Stimulated activated CD4-positive, alpha-beta T cell treated with anti-CD3 and anti-CD28 coated beads, TNF-alpha, amount 100 ng/mL, for 4 hours (primary cell): ENCODE measurements around the gene NOP14.

Experiments
- DNase-seq, 3 experiments: peaks; one replicate each; pipeline ENCODE4 v3.0.0-alpha.2; 2020; ENCODE audit warnings: low read depth in 3 of 3

The NOP14 gene

DNA sequence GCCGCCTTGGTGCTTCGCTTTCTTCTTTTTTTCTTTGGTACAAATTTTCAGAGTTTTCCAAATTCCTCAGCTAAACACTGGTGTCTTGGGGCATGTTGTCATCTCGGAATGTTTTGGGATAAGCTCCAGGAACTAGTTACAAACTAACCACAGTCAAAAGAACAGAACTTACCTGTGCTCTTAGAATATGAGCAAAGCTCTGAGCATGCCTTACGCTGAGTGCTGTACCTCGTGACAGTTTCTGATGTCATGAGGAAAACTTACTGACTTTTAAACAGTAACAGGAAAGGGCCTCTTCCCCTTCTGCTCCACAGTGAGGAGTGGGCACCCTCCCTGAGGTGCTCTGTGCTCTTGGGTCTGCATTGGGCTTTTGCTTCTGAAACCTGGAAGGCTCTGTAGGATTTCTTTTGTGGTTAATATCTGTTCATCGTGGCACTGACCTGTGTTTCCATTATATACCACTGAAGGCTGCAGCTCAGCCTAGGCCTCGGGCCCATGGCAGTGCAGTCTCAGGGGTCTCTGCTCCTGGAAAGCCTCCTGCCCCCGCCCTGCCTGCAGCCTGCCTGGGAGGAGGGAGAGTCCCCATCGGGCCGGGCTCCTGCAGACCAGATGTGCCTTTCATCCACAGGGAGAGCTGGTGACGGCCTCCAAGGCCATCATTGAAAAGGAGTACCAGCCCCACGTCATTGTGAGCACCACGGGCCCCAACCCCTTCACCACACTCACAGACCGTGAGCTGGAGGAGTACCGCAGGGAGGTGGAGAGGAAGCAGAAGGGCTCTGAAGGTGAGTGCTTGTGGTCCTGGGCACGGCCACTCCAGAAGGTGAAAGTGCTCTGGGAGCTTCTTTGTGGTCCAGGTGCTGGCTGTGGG is 48.7 kb downstream of the NOP14 start:
- no peak for DNase-seq

DNA sequence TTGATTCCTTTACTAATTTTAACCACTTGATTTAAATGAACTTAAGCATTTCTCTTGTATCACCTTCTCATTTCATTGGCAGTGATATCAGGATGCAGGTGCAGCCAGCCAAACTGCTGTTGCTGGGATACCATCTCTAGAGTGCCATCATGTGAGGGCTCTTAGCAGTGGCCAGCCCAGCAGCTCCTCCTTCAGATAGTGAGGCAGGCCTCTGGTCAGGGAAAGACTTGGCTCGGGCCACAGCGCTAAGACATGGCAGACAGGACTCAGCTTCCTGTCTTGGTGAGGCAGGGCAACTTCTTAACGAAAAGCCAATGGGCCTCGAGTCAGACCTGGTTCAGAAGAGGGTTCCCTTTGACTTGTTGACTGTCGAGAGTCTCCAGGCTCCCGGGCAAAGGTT is 50.0 kb downstream of the NOP14 start:
- DNase-seq: no peak

DNA sequence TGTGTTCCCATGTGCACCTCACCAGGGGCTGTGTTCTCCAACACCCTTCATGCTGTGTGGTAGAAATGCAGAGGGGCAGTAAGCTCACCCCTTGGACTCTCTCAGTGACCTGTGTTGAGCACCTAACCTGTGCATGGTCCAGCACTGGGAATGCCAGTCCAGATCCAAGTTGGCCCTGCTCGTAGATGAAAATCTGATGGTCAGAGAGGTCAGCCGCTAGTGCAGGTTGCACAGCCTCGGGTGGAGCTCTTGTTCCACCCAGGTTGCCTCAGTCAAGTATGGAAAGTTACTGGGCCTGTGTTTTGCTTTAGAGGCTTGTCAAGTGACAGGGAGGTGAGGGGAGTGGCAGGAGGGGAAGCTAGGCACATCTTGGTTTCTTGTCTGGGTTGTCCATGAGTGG is 51.3 kb downstream of the NOP14 start:
- DNase-seq: no peak

DNA sequence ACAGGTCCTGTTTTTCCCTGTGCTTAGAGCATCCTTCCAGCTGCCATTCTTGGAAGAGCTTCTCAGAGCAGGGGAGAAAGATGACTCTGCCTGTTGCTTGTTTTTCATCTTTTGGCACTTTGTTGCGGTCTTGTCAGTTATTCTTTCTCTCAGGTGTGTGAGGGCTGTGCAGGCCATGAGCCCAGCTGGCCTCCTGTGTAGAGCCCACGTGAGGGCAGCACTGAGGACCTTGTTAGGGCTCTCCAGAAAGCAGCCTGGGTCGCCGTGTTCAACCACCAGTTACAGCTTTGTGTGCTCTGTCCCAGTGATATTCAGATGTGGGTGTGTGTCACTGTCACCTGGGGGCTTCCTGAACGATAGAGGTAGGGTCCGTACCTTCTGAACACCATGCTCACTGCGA is 52.8 kb downstream of the NOP14 start:
- DNase-seq: no peak

DNA sequence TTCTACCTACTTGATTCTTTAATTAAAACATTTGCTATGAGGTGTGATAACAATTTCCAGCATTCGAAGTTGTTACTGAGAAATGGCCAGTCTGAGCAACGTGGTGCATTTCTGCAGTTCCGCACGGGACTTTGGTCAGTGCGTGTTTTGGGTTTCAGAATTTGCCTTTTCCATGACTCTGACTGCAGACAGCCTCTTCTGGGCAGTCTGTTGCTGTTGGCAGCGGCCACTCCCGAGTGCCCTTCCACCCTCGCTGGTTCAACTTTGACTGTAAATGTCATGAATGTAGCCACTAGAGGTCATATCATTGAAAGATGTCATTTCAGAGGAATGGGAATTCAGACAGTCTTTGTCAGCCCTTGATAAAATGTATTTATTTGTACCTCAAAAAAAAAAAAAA is 53.6 kb downstream of the NOP14 start:
- no peak for DNase-seq

DNA sequence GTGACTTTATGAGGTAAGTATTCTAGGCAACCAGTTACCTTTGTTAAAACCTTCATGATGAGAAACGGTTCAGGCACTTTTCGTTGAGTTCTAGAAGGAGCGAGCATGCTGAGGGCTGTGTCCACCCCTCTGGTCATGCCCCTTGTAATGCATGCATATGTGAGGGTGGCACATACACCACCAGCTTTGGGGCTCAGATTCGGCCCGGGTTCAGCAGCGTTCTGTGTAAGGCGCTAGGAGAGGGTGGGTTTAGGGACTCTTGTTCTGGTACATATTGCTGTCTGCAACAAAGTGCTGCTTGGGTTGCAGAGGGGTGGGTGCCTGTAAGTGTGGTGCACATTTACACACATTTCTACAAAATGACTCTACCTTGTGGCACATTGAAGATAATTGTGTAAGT is 54.5 kb downstream of the NOP14 start:
- DNase-seq: no peak

DNA sequence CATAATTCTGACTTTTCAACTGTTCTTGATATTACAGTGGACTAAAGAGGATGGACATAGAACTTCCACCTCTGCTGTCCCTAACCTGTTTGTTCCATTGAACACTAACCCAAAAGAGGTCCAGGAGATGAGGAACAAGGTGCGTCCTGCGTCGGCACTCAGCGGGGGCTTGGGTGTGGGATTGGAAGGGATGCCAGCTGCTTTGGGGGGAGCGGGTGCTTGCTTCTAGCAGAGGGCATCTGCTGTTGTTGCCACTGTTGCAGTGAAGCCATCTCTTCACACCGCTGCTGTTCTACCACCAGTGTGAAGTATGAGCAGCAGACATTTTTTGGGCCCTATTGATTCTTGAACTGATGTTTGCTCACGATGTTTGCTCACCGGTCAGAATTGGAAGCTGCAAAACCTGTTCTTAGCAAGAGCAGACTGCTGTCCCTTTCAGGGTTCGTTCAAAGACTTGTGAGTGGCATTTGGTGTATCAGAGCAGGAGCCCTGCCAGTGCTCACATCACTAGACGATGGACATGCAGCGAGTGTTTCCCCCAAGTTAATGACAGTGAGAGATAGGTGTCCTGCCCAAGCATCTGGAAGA is 55.4 kb downstream of the NOP14 start:
- DNase-seq: no peak

DNA sequence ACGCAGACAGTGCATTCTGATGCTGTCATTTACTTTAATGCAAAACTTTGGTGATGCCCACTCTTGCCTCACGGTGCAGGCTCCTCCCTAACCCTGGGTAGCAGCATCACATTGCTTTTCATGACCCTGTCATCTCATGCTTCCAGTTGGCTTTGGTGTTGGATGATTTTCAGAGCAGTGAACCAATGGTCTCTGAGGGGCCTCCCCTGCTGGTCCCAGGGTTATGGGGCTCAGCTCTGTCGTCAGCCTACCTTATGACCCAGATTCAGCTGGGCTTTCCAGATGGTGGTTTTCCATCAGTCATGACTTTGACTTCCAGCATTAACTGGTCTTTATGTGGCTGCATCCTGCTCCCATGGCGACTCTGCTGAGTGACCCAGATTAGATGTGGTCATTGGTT is 56.0 kb downstream of the NOP14 start:
- DNase-seq: no peak

DNA sequence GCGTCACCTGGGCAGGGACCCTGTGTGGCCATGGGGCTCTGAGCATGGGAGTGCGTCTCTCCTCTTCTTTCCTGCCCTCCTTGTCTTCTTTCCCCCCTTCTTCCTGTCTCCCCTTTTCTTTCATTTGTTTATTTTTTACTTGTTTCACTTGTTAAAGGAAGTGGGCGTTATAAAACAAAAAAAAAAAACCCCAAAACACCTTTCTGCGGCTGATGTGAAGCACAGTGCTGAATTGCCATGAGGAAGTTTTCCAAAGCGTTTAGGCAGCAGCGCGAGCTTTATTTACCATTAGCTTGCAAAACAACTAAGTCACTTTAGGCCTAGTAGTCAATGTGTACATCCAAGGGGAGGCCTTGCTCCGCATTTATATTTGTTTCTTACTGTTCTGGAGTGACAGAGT is 57.0 kb downstream of the NOP14 start:
- DNase-seq: no peak

DNA sequence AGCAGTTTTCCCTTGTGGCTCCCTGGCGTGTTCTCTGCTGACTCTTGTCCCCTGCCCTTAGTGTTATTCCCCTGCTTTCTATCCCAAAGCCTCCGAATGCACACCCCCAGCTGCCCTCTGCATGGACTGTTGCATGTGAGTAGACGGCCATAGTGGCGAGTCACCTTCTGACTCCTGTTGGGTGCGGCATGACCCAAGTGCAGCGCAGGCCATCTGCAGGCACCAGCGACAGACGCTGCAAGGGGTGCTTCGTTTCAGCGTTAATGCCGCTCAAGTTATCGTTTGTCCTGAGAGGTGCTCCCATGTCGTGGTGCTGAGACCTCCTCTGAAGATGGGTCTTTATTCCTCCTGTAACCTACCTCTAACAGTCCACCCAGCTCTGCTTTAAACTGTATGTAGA is 57.7 kb downstream of the NOP14 start:
- DNase-seq: no peak

DNA sequence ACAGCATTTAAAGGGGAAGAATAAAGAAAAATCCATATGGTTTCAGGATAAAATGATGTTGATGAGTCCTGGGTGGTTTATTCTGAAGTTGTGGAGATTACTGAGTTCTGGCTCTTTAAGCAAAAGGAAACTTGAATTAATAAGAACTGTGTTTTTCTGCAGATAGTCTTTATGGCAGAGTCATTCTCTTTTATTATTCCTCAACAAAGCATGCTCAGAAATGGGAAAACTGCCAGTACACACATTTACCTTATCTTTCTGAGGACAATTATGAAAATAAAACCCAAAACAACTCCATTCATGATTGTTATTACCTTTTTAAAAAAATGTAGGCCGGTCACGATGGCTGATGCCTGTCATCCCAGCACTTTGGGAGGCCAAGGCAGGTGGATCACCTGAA is 61.1 kb downstream of the NOP14 start:
- no peak for DNase-seq

DNA sequence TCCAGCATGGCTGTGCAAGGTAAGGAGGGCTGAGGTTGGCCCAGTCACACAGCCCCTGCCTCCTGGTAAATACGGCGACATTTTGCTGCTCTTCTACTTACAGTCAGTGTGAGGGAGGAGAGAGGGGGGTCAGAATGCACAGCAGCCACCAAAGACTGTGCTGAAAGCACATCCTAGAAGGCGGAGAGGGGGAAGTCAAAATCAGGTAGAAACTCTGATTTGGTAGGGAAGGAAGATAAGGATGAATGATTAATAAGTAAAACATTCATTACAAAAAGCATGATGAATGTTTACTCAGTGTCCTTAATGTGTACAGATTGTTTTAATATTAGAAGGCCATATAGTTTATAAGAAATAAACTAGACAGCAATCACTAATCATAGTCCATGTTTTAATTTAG is 62.0 kb downstream of the NOP14 start:
- no peak for DNase-seq

DNA sequence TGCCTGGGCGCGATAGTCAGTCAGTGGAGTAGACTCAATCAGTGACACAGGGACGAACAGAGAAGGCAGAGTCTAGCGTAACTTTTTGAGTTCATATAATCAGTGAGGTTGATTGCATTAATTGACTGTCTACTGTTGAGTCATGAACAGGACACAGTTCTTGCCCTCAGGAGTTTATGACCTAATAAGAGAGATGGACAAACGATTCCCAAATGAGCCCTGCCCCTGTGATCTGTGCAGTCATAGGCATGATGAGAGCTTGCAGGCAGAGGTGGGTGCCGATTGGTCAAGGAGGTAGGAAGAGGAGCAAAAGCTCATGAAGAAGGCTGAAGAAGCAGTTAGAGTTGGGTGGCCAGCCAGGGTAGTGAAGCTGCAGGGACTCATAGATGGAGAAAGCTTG is 62.5 kb downstream of the NOP14 start:
- DNase-seq: no peak

DNA sequence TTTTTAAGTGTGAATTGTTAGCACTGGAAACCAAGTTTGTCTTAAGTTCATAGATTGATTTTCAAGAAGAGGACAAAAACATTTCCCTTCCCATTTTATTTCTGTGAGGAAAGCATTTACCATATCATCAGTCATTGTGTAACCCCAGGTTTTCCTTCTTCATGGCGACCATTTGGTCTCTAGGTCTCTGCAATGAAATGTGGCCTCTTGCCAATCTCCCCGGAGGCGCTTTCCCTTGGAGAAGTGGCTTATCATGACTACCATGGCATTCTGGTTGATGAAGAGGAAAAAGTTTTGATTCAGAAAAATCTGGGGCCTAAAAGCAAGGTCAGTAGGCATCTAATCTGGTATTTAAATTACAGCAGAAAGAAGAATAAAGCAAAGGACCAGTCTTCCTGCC is 65.2 kb downstream of the NOP14 start:
- no peak for DNase-seq

DNA sequence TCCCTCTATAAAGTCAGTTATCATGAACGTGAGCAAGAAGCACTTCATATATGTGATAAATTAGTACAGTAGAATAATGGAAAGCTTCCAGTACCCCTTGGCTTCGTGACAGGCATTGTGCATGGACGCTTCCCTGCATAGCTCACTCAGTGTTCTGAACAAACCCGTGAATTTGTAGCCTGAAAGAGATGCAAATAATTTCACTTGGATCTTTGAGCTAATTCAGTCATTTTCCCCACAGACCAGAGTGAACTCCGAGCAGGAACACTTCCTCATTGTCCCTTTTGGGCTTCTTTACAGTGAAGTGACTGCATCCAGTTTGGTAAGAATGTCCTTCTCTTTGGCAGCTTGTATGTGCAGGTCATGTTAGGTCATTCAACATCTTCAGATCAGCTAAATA is 69.4 kb downstream of the NOP14 start:
- DNase-seq: no peak

DNA sequence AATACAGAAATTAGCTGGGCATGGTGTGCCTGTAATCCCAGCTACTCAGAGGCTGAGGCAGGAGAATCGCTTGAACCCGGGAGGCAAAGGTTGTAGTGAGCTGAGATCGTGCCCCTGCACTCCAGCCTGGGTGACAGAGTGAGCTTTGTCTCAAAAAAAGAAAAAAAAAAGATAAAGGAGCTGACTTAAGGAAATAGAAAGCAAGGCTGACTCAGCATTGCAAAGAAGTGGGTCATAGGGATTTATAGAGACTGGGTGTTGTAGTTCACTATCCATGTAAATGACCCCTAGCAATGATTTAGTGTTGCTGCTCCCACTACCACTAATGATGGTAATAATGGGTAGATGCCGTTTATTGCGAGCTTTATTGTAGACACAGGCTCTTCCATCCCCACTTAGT is 71.9 kb downstream of the NOP14 start:
- DNase-seq: no peak

DNA sequence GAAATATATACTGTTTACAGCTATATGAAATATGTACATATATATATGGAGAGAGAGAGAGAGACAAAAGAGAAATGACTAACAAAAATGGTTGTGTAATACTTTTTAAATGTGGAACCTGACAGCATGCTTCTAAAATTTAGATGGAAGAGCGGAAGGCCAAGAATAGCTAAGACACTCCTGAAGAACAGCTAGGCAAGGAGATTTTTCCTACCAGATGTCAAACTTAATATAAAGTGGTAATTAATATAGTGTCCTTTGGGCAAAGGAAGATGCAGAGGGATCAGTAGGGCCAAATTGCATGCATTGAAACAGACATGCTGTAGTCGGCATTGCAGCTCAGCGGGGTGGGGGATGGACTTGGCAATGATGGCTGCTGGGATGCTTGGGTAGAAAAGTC is 74.3 kb downstream of the NOP14 start:
- no peak for DNase-seq
